Measurements from ENCODE around the gene KLK13. TPM values are rescaled to one million over a fixed set of nuclear protein-coding genes. Genes with fewer than 3 reads are reported as not detected.

Gene KLK13
- total RNA-seq, 2 donors from 2014 or later = not detected

- Histone ChIP-seq H3K9me3 (no peaks in the 10 kb centered on the region), H3K4me3 (no peak overlapping the region), H3K27ac (no peak overlapping the region), H3K27me3 (no peaks in the 10 kb centered on the region), H3K36me3 (no peaks in the 10 kb centered on the region), H3K4me1 (no peaks in the 10 kb centered on the region)
- TF ChIP-seq CTCF (IDR thresholded peaks at IDR 0.05) = no peak
- DNase-seq (ENCODE audit: low spot score) = no peak
These were observed 26.2 kb upstream of the KLK13 start for GRCh38 chr19:51091126-51091525.

GRCh38 chr19:51090471-51090870 is 25.6 kb upstream of the KLK13 start:
- no peaks in the 10 kb centered on the region for H3K36me3 ChIP-seq
- DNase-seq (ENCODE audit: low spot score) = no peak
- no peaks in the 10 kb centered on the region for H3K27me3 ChIP-seq
- no peak overlapping the region for H3K27ac ChIP-seq
- H3K4me3 ChIP-seq = no peak overlapping the region
- TF ChIP-seq CTCF (IDR thresholded peaks at IDR 0.05) = no peak
- H3K9me3 ChIP-seq = no peaks in the 10 kb centered on the region
- H3K4me1 ChIP-seq = no peaks in the 10 kb centered on the region

- Histone ChIP-seq H3K4me1 (no peaks in the 10 kb centered on the region), H3K27me3 (no peaks in the 10 kb centered on the region), H3K9me3 (no peaks in the 10 kb centered on the region), H3K4me3 (no peak overlapping the region), H3K36me3 (no peaks in the 10 kb centered on the region), H3K27ac (no peak overlapping the region)
- TF ChIP-seq CTCF (IDR thresholded peaks at IDR 0.05) = no peak
- no peak for DNase-seq (ENCODE audit: low spot score)
These were observed 24.9 kb upstream of the KLK13 start for GRCh38 chr19:51089786-51090185.

GRCh38 chr19:51086153-51086850 is 21.4 kb upstream of the KLK13 start:
- Histone ChIP-seq H3K36me3 (no peaks in the 10 kb centered on the region), H3K27me3 (no peaks in the 10 kb centered on the region), H3K9me3 (no peaks in the 10 kb centered on the region), H3K27ac (no peak overlapping the region), H3K4me3 (no peak overlapping the region), H3K4me1 (no peaks in the 10 kb centered on the region)
- no peak for TF ChIP-seq CTCF (IDR thresholded peaks at IDR 0.05)
- DNase-seq (ENCODE audit: low spot score) = no peak

GRCh38 chr19:51084505-51084904 is 19.6 kb upstream of the KLK13 start:
- H3K9me3 ChIP-seq = no peaks in the 10 kb centered on the region
- no peak for DNase-seq (ENCODE audit: low spot score)
- H3K4me3 ChIP-seq = no peak overlapping the region
- no peaks in the 10 kb centered on the region for H3K36me3 ChIP-seq
- H3K27ac ChIP-seq = no peak overlapping the region
- H3K27me3 ChIP-seq = no peaks in the 10 kb centered on the region
- TF ChIP-seq CTCF (IDR thresholded peaks at IDR 0.05) = no peak
- peaks cover 0 to 2% of the 10 kb centered on the region in 2 donors for H3K4me1 ChIP-seq

GRCh38 chr19:51083783-51084182 is 18.9 kb upstream of the KLK13 start:
- H3K4me1 ChIP-seq = peaks cover 0 to 6% of the 10 kb centered on the region in 2 donors
- H3K36me3 ChIP-seq = no peaks in the 10 kb centered on the region
- no peak overlapping the region for H3K4me3 ChIP-seq
- DNase-seq (ENCODE audit: low spot score) = no peak
- no peak for TF ChIP-seq CTCF (IDR thresholded peaks at IDR 0.05)
- no peaks in the 10 kb centered on the region for H3K27me3 ChIP-seq
- no peaks in the 10 kb centered on the region for H3K9me3 ChIP-seq
- H3K27ac ChIP-seq = no peak overlapping the region
